Amniotic stem cell (primary cell): ENCODE data around the gene BGN.

Experiments used
- DNase-seq: peaks from one replicate; lab custom pipeline; 2025; lab: John Stamatoyannopoulos, UW

The BGN gene

GRCh38 chrX:153482376-153483015 is 12.3 kb upstream of the BGN start:
- DNase-seq, result no peak

- DNase-seq, result no peak
Measured at GRCh38 chrX:153485396-153486080, 9.2 kb upstream of the BGN start.

GRCh38 chrX:153486171-153486570 is 8.6 kb upstream of the BGN start:
- no peak for DNase-seq

- DNase-seq, result no peak
Measured at GRCh38 chrX:153487590-153488071, 7.1 kb upstream of the BGN start.

GRCh38 chrX:153488231-153488914 is 6.4 kb upstream of the BGN start:
- DNase-seq, result no peak

GRCh38 chrX:153490217-153490930 is 4.4 kb upstream of the BGN start:
- DNase-seq, result no peak

GRCh38 chrX:153491351-153491914 is 3.3 kb upstream of the BGN start:
- no peak for DNase-seq

GRCh38 chrX:153491918-153492317 is 2.9 kb upstream of the BGN start:
- DNase-seq, result no peak

GRCh38 chrX:153492543-153492942 is 2.2 kb upstream of the BGN start:
- no peak for DNase-seq

- DNase-seq, result no peak
Measured at GRCh38 chrX:153493085-153493484, 1.7 kb upstream of the BGN start.

GRCh38 chrX:153494061-153494460 is 719 bp upstream of the BGN start:
- no peak for DNase-seq

- DNase-seq, result no peak
Measured at GRCh38 chrX:153495362-153495751, 577 bp downstream of the BGN start.

- no peak for DNase-seq
Measured at GRCh38 chrX:153495903-153496589, 1.3 kb downstream of the BGN start.

GRCh38 chrX:153496590-153496959 is 1.8 kb downstream of the BGN start:
- DNase-seq, result no peak

- no peak for DNase-seq
Measured at GRCh38 chrX:153498453-153498852, 3.7 kb downstream of the BGN start.

- no peak for DNase-seq
Measured at GRCh38 chrX:153499341-153499740, 4.6 kb downstream of the BGN start.

GRCh38 chrX:153499876-153500275 is 5.1 kb downstream of the BGN start:
- no peak for DNase-seq

- no peak for DNase-seq
Measured at GRCh38 chrX:153500676-153501280, 6.0 kb downstream of the BGN start.

- DNase-seq, result no peak
Measured at GRCh38 chrX:153501530-153501929, 6.8 kb downstream of the BGN start.

- no peak for DNase-seq
Measured at GRCh38 chrX:153502131-153502530, 7.4 kb downstream of the BGN start.

- no peak for DNase-seq
Measured at GRCh38 chrX:153502796-153503195, 8.0 kb downstream of the BGN start.
